Lower lobe of right lung (tissue), 2 donors: ENCODE data around the gene RANGRF. TPM values are rescaled to one million over a fixed set of nuclear protein-coding genes. Genes with fewer than 3 reads are reported as not detected.

Experiments
- ATAC-seq, 2 donors: fragments of 200-7000 bp; cut with Tn5 transposase; one replicate each; pipeline ENCODE4 v1.9.1; 2020 to 2022; ENCODE audit warnings: mild to moderate bottlenecking in 2 of 2, moderate library complexity in 2 of 2
- DNase-seq: peaks from one replicate; pipeline ENCODE4 v3.0.0-alpha.2; 2020
- H3K27ac ChIP-seq: fragments of 200-600 bp; one replicate; pipeline ENCODE4 v1.8.0; 2022
- H3K27me3 ChIP-seq: fragments of 200-600 bp; one replicate; pipeline ENCODE4 v1.8.0; 2022; ENCODE audit warnings: low read depth
- H3K36me3 ChIP-seq: fragments of 200-600 bp; one replicate; pipeline ENCODE4 v1.8.0; 2022; ENCODE audit warnings: mild to moderate bottlenecking
- H3K4me1 ChIP-seq: fragments of 200-600 bp; one replicate; pipeline ENCODE4 v1.8.0; 2022
- H3K4me3 ChIP-seq: fragments of 200-600 bp; one replicate; pipeline ENCODE4 v1.8.0; 2022; ENCODE audit warnings: mild to moderate bottlenecking
- H3K9me3 ChIP-seq: fragments of 200-600 bp; one replicate; pipeline ENCODE4 v1.8.0; 2022
- CTCF ChIP-seq: fragments of 200-600 bp; IDR thresholded peaks from one replicate; pipeline ENCODE4 v1.8.0; 2022; ENCODE audit warnings: antibody characterized with exemption, mild to moderate bottlenecking
- intact Hi-C: fragments of 100-400 bp; cut with DNase I; formaldehyde crosslinking; loops from one replicate; pipeline ENCODE4 v1.11.0; 2022
- total RNA-seq: library from RNA; stranded (reverse); fragmentation: NEBNext Ultra II Directional; extraction: Animal tissue kit (Norgen Biotek cat#: 25700); gene quantifications from one replicate; pipeline ENCODE4 v1.2.1, GENCODE V29; 2021
- donor health status: DM: no; HTN: yes; CAD: no; lungs with severe emphysema.

RANGRF gene
- total RNA-seq, 1 donor from 2014 or later = 24.6 TPM

GRCh38 chr17:8272421-8272820, 16.0 kb upstream of the RANGRF start:
- H3K27ac ChIP-seq = no peak overlapping the region
- no peak for TF ChIP-seq CTCF
- no peaks in the 10 kb centered on the region for H3K4me1 ChIP-seq
- no peaks in the 10 kb centered on the region for H3K27me3 ChIP-seq
- H3K9me3 ChIP-seq = no peaks in the 10 kb centered on the region
- H3K4me3 ChIP-seq = no peak overlapping the region
- intact Hi-C loops = no loop called here
- ATAC-seq = no peak
- peaks cover 15% of the 10 kb centered on the region for H3K36me3 ChIP-seq
- no peak for DNase-seq

- peak in 1 of 2 donors; percentile 58 for ATAC-seq
- no peak overlapping the region for H3K4me3 ChIP-seq
- H3K27me3 ChIP-seq = no peaks in the 10 kb centered on the region
- H3K27ac ChIP-seq = no peak overlapping the region
- no peak for DNase-seq
- no peak for TF ChIP-seq CTCF
- H3K9me3 ChIP-seq = no peaks in the 10 kb centered on the region
- no peaks in the 10 kb centered on the region for H3K4me1 ChIP-seq
- intact Hi-C loops = no loop called here
- H3K36me3 ChIP-seq = peaks cover 7% of the 10 kb centered on the region
Measured at GRCh38 chr17:8273884-8274444, 14.5 kb upstream of the RANGRF start.

- ATAC-seq (no peak), DNase-seq (no peak)
- H3K27me3 ChIP-seq = no peaks in the 10 kb centered on the region
- H3K36me3 ChIP-seq = peaks cover 2% of the 10 kb centered on the region
- no peaks in the 10 kb centered on the region for H3K9me3 ChIP-seq
- TF ChIP-seq CTCF = no peak
- H3K4me3 ChIP-seq = no peak overlapping the region
- intact Hi-C loops = no loop called here
- no peak overlapping the region for H3K27ac ChIP-seq
- H3K4me1 ChIP-seq = no peaks in the 10 kb centered on the region
Measured at GRCh38 chr17:8274816-8275215, 13.7 kb upstream of the RANGRF start.

GRCh38 chr17:8275421-8276290, 12.8 kb upstream of the RANGRF start:
- no peak overlapping the region for H3K27ac ChIP-seq
- no peak overlapping the region for H3K4me3 ChIP-seq
- H3K4me1 ChIP-seq = no peaks in the 10 kb centered on the region
- ATAC-seq (peak in 1 of 2 donors; percentile 23), DNase-seq (no peak)
- TF ChIP-seq CTCF = no peak
- intact Hi-C loops = no loop called here
- no peaks in the 10 kb centered on the region for H3K27me3 ChIP-seq
- no peaks in the 10 kb centered on the region for H3K9me3 ChIP-seq
- H3K36me3 ChIP-seq = no peaks in the 10 kb centered on the region

GRCh38 chr17:8277317-8277716, 11.2 kb upstream of the RANGRF start:
- intact Hi-C loops = no loop called here
- no peak overlapping the region for H3K4me3 ChIP-seq
- H3K9me3 ChIP-seq = no peaks in the 10 kb centered on the region
- DNase-seq = no peak
- ATAC-seq = no peak
- H3K27ac ChIP-seq = no peak overlapping the region
- TF ChIP-seq CTCF = no peak
- no peaks in the 10 kb centered on the region for H3K4me1 ChIP-seq
- H3K27me3 ChIP-seq = no peaks in the 10 kb centered on the region
- H3K36me3 ChIP-seq = no peaks in the 10 kb centered on the region
